Measurements from ENCODE around the gene TGM3.

The TGM3 gene

DNA sequence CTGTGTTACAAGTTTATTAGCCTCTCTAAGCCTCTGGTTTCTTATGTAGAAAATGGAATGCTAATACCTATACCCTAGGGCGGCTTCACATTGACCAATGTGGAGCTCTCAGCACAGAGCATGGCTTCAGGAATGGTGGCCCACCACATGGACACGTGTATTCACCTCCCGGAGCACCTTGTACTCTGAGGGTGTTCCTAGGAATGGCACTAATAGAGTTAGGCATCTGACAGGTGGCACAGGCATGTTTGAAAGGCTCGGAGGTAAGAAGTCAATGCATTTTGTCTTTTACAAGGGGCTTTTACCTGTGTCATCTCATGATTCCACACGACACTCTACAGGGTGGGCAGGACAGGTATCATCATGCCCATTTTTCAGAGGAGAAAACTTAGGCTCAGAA lies 5.3 kb upstream of the TGM3 start:
- DNase-seq (ENCODE audit: low spot score): no peak
- in situ Hi-C loops (cut with MboI; ENCODE audit: low pct_unique_long_range_greater_than_20kb, low sequenced_read_pairs, unreplicated experiment): no loop called here
- TF ChIP-seq, protein P1, sequence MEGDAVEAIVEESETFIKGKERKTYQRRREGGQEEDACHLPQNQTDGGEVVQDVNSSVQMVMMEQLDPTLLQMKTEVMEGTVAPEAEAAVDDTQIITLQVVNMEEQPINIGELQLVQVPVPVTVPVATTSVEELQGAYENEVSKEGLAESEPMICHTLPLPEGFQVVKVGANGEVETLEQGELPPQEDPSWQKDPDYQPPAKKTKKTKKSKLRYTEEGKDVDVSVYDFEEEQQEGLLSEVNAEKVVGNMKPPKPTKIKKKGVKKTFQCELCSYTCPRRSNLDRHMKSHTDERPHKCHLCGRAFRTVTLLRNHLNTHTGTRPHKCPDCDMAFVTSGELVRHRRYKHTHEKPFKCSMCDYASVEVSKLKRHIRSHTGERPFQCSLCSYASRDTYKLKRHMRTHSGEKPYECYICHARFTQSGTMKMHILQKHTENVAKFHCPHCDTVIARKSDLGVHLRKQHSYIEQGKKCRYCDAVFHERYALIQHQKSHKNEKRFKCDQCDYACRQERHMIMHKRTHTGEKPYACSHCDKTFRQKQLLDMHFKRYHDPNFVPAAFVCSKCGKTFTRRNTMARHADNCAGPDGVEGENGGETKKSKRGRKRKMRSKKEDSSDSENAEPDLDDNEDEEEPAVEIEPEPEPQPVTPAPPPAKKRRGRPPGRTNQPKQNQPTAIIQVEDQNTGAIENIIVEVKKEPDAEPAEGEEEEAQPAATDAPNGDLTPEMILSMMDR (IDR thresholded peaks at IDR 0.05; ENCODE audit: extremely low read depth, insufficient read depth, missing control alignments): no peak

DNA sequence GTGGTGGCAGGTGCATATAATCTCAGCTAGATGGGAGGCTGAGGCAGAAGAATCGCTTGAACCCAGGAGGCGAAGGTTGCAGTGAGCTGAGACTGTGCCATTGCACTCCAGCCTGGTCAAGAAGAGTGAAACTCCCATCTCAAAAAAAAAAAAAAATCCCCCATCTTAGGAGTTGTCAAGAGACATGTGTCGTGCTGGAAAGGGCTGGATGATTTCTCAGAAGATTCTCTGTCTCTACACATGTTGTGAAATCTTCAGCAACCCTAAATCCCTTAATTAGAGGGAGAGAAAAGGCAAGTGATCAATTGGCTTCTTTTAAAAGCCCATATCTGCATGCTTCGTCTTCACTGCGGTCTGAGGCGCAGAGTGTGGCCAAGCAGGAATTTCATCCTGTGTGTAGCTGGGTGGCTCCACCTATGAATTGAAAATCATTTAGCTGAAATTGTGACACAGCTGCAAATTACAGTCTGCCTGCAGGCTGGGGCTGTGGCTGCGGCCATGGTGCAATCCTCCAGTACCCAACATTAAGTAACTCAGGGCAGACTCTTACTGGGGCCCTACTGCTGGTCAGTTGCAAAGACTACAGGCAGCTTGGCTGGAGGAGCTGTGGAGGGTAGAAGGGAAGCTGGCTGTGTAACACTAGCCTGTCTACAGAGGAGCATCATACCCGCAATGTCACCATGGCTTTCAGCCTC lies 3.2 kb upstream of the TGM3 start:
- no peak for DNase-seq (ENCODE audit: low spot score)
- in situ Hi-C loops (cut with MboI; ENCODE audit: low pct_unique_long_range_greater_than_20kb, low sequenced_read_pairs, unreplicated experiment): no loop called here
- TF ChIP-seq, protein P1 (IDR thresholded peaks at IDR 0.05; ENCODE audit: extremely low read depth, insufficient read depth, missing control alignments): no peak

DNA sequence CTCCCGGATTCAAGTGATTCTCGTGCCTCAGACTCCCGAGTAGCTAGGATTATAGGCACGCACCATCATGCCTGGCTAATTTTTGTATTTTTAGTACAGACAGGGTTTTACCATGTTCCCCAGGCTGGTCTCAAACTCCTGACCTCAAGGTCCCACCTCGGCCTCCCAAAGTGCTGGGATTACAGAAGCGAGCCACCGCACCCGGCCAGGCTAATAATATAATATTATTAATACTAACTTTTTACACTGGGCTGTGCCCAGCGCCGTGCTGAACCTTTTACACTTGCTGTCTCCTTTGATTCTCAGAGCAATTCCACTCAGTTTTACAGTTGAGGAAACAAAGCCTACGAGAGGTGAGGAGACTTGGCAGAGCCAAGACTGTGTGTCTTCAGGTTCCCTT lies 2.3 kb upstream of the TGM3 start:
- in situ Hi-C loops (cut with MboI; ENCODE audit: low pct_unique_long_range_greater_than_20kb, low sequenced_read_pairs, unreplicated experiment): no loop called here
- no peak for DNase-seq (ENCODE audit: low spot score)

DNA sequence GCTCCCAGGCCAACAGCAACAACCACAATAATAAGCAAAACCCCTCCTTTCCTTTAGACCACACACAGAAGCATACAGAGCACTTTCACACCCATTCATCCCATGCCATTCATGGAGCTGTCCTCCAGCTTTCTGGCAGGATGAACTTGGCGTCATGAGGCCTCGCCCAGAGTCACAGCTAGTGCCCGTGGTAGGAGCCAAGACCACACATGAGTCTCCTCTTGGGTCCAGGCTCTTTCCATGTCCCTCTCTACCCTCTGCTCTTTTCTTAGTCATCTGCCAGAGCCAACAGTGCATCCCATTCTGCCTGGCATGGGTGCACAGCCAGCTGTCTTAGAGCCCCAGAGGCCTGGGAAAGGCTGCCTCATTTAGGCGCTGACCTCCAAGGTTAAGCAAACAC lies 1.8 kb upstream of the TGM3 start:
- in situ Hi-C loops (cut with MboI; ENCODE audit: low pct_unique_long_range_greater_than_20kb, low sequenced_read_pairs, unreplicated experiment): no loop called here
- TF ChIP-seq, protein P1 (IDR thresholded peaks at IDR 0.05; ENCODE audit: extremely low read depth, insufficient read depth, missing control alignments): no peak
- no peak for DNase-seq (ENCODE audit: low spot score)

More for the DNA sequence above, 2.3 kb upstream of the TGM3 start:
- TF ChIP-seq, protein P1 (IDR thresholded peaks at IDR 0.05; ENCODE audit: extremely low read depth, insufficient read depth, missing control alignments): no peak

DNA sequence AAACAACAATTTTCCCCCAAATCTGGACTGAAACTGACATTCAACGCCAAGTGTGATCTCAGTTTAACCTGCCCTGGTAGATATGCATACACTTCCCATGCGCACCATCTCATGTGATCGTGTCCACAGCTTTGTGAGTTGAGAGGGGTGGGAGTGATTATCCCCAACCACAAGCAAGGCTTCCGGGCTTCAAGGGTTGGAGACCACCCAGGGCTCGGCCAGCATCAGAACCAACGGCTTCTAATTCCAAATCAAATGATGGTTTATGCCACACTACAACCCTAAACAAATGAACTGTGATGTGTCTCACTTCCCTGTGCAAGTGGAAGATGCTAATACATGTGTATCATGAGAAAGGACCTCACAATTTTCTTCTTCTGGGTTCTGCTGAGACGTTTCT lies 515 bp upstream of the TGM3 start:
- in situ Hi-C loops (cut with MboI; ENCODE audit: low pct_unique_long_range_greater_than_20kb, low sequenced_read_pairs, unreplicated experiment): no loop called here
- TF ChIP-seq, protein P1 (IDR thresholded peaks at IDR 0.05; ENCODE audit: extremely low read depth, insufficient read depth, missing control alignments): no peak
- no peak for DNase-seq (ENCODE audit: low spot score)

DNA sequence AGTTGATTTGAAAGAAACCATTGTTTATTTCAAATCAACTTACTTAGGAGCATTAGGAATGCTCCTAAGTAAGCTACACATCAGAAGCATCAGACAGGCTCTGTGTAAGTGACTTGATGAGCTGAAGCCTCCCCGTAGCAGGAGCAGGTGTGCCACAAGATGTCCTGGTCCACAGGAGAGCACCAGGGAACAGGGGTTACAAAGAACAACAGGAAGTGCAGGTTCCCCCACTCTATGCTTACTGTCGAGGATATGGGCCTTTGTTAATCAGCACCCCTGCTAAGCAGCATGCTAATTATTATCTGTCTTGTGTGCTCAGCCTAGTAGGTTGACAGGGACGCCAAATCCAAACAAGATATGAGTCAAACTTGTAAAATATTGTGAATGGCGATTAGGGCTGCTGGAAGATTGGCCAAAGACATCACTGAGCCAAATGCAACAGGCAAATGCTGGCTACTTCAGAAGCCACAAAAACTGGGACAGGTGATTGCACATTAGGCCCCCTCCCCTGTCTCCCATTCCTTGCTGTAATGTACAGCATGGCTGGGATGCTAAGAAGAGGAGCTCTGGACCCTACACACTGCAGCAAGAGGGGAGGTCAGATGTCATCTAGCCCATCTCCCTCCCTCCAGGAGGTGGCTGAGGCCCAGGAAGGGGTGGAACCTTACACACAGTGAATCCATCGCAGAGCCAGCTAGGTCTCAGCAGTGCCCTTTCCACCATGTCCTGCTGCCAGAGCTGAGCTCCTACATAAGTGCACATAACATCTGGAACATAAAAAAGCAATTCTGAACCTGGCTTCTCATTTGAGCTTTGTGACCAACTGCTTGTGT lies 939 bp downstream of the TGM3 start:
- in situ Hi-C loops (cut with MboI; ENCODE audit: low pct_unique_long_range_greater_than_20kb, low sequenced_read_pairs, unreplicated experiment): no loop called here
- DNase-seq (ENCODE audit: low spot score): no peak
- TF ChIP-seq, protein P1 (IDR thresholded peaks at IDR 0.05; ENCODE audit: extremely low read depth, insufficient read depth, missing control alignments): no peak
